ENCODE results near the gene GMFB.

Gene GMFB

DNA sequence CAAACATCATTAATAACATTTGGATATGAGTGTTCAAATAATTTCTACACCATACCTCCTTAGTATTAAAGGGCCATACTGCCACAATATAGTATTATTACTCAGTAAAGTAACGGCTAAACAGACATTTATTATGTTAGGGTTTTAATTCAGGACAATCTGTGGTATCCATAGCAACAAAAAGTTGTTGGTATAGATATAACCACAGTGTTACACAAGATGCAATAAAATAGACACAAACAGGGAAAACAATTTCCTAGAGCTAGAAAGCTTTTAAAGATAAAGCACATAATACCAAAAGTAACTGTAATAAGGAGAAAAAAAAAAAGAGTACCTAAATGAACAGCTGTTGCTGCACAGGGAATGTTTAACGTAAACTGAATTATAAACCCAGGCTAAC is 63.7 kb downstream of the GMFB start:
- DNase-seq (ENCODE audit: low read depth in 2 of 2): no peak
- TF ChIP-seq, protein P1, sequence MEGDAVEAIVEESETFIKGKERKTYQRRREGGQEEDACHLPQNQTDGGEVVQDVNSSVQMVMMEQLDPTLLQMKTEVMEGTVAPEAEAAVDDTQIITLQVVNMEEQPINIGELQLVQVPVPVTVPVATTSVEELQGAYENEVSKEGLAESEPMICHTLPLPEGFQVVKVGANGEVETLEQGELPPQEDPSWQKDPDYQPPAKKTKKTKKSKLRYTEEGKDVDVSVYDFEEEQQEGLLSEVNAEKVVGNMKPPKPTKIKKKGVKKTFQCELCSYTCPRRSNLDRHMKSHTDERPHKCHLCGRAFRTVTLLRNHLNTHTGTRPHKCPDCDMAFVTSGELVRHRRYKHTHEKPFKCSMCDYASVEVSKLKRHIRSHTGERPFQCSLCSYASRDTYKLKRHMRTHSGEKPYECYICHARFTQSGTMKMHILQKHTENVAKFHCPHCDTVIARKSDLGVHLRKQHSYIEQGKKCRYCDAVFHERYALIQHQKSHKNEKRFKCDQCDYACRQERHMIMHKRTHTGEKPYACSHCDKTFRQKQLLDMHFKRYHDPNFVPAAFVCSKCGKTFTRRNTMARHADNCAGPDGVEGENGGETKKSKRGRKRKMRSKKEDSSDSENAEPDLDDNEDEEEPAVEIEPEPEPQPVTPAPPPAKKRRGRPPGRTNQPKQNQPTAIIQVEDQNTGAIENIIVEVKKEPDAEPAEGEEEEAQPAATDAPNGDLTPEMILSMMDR (IDR thresholded peaks at IDR 0.05; ENCODE audit: low read depth, low read length): no peak
- H3K4me3 ChIP-seq (replicated peaks in 1 of 2; ENCODE audit: low read depth in 2 of 2, low read length in 2 of 2): no peak overlapping the region

Measured in cardiac fibroblast (primary cell).